Neural cell (in vitro differentiated cells): ENCODE measurements around the gene ELMO2. TPM values are rescaled to one million over a fixed set of nuclear protein-coding genes. Genes with fewer than 3 reads are reported as not detected.

Experiments used
- H2AFZ ChIP-seq: fragments of 200-600, 300-800 bp; sonication (generic), shearing (Covaris generic); 2 replicates; pipeline ENCODE4 v1.6.0; 2014; ENCODE audit warnings: low read depth, mild to moderate bottlenecking, antibody characterized with exemption, low read length, moderate library complexity
- H3F3A ChIP-seq: fragments of 200-600 bp; shearing (Covaris generic); 2 replicates; pipeline ENCODE4 v1.6.1; 2016; ENCODE audit warnings: mild to moderate bottlenecking, moderate library complexity, mixed read lengths, antibody characterized with exemption, low read length; ENCODE audit not compliant: insufficient read depth, poor library complexity, severe bottlenecking
- H3K27ac ChIP-seq: fragments of 200-600, 300-800 bp; sonication (generic), shearing (Covaris generic); 2 replicates; pipeline ENCODE4 v1.5.1; 2014; ENCODE audit warnings: mild to moderate bottlenecking, low read length, moderate library complexity
- H3K27me3 ChIP-seq: fragments of 300-800, 200-600 bp; sonication (generic), shearing (Covaris generic); 2 replicates; pipeline ENCODE4 v1.6.0; 2014; ENCODE audit warnings: mild to moderate bottlenecking, low read depth, low read length, moderate library complexity; ENCODE audit not compliant: insufficient read depth
- H3K36me3 ChIP-seq: fragments of 300-800, 200-600 bp; sonication (generic), shearing (Covaris generic); 2 replicates; pipeline ENCODE4 v1.5.1; 2014; ENCODE audit warnings: mild to moderate bottlenecking, antibody characterized with exemption, low read length, moderate library complexity; ENCODE audit not compliant: insufficient read depth
- H3K4me2 ChIP-seq: fragments of 300-800, 200-600 bp; sonication (generic), shearing (Covaris generic); 2 replicates; pipeline ENCODE4 v1.6.0; 2014; ENCODE audit warnings: mild to moderate bottlenecking, low read length
- H3K4me3 ChIP-seq: fragments of 300-800, 200-600 bp; sonication (generic), shearing (Covaris generic); 2 replicates; pipeline ENCODE4 v1.5.1; 2014; ENCODE audit warnings: mild to moderate bottlenecking, low read length, moderate library complexity
- H3K79me2 ChIP-seq: fragments of 200-600 bp; shearing (Covaris generic); replicated peaks from 2 replicates; pipeline ENCODE4 v1.6.0; 2014; ENCODE audit warnings: mild to moderate bottlenecking, low read length, moderate library complexity; ENCODE audit not compliant: insufficient read depth
- H3K9ac ChIP-seq: fragments of 300-800, 200-600 bp; sonication (generic), shearing (Covaris generic); 2 replicates; pipeline ENCODE4 v1.6.1; 2016; ENCODE audit warnings: mild to moderate bottlenecking, low read length, mixed read lengths
- H3K9me2 ChIP-seq: fragments of 200-600 bp; shearing (Covaris generic); 2 replicates; pipeline ENCODE4 v1.6.1; 2016; ENCODE audit warnings: mild to moderate bottlenecking, low read length, mixed read lengths; ENCODE audit not compliant: insufficient read depth
- H3K9me3 ChIP-seq: fragments of 200-600, 300-800 bp; sonication (generic), shearing (Covaris generic); 2 replicates; pipeline ENCODE4 v1.6.1; 2016; ENCODE audit warnings: mild to moderate bottlenecking, mixed run types, low read length, moderate library complexity, mixed read lengths
- H4K20me1 ChIP-seq: fragments of 200-600 bp; shearing (Covaris generic); 2 replicates; pipeline ENCODE4 v1.6.1; 2016; ENCODE audit warnings: mild to moderate bottlenecking, mixed run types; ENCODE audit not compliant: insufficient read depth
- CTCF ChIP-seq: fragments of 450-650 bp; IDR thresholded peaks from 2 replicates; pipeline ENCODE4 v1.5.1; 2014; ENCODE audit warnings: antibody characterized with exemption, mild to moderate bottlenecking, moderate library complexity; ENCODE audit not compliant: poor library complexity, severe bottlenecking
- EP300 ChIP-seq: fragments of 450-650 bp; conservative IDR thresholded peaks from 2 replicates; pipeline ENCODE4 v1.6.1; 2014; ENCODE audit warnings: antibody characterized with exemption, mild to moderate bottlenecking, moderate library complexity; ENCODE audit not compliant: poor library complexity, severe bottlenecking
- EZH2 ChIP-seq: fragments of 200-600, 300-800 bp; shearing (Covaris generic), sonication (generic); IDR thresholded peaks from 2 replicates; pipeline ENCODE4 v1.6.1; 2014; ENCODE audit warnings: antibody characterized with exemption, low read length, borderline replicate concordance, mild to moderate bottlenecking; ENCODE audit not compliant: insufficient read depth, poor library complexity, severe bottlenecking
- MXI1 ChIP-seq: fragments of 450-650 bp; conservative IDR thresholded peaks from 2 replicates; pipeline ENCODE4 v1.6.1; 2014; ENCODE audit warnings: antibody characterized with exemption, mild to moderate bottlenecking; ENCODE audit not compliant: poor library complexity, severe bottlenecking
- POLR2AphosphoS5 ChIP-seq: IDR thresholded peaks from 2 replicates; pipeline ENCODE4 v1.6.1; 2012
- RAD21 ChIP-seq: fragments of 450-650 bp; conservative IDR thresholded peaks from 2 replicates; pipeline ENCODE4 v1.6.1; 2014; ENCODE audit warnings: antibody characterized with exemption, mild to moderate bottlenecking, moderate library complexity
- SMC3 ChIP-seq: fragments of 450-650 bp; conservative IDR thresholded peaks from 2 replicates; pipeline ENCODE4 v1.6.1; 2014; ENCODE audit warnings: antibody characterized with exemption, mild to moderate bottlenecking, moderate library complexity; ENCODE audit not compliant: poor library complexity
- TAF1 ChIP-seq: IDR thresholded peaks from 2 replicates; pipeline ENCODE4 v1.6.1; 2012; ENCODE audit warnings: low read depth
- polyA plus RNA-seq: library from polyadenylated mRNA; depleted of rRNA; stranded (reverse); fragments of >200 nt; gene quantifications from 2 replicates; pipeline ENCODE4 v1.2.3, GENCODE V29; 2014
- TF ChIP-seq, protein P1 (sequence below): IDR thresholded peaks from 2 replicates; pipeline ENCODE4 v1.6.1; 2012; ENCODE audit warnings: borderline replicate concordance

Gene ELMO2
- polyA plus RNA-seq, 1 donor from 2014 or later: 72.0 TPM

- Histone ChIP-seq H2AFZ (no peak overlapping the region), H4K20me1 (no peaks in the 10 kb centered on the region), H3K27me3 (no peaks in the 10 kb centered on the region), H3F3A (no peaks in the 10 kb centered on the region), H3K36me3 (no peaks in the 10 kb centered on the region), H3K9me2 (no peaks in the 10 kb centered on the region), H3K4me2 (no peak overlapping the region), H3K27ac (no peak overlapping the region), H3K9ac (no peak overlapping the region), H3K79me2 (no peaks in the 10 kb centered on the region), H3K9me3 (no peaks in the 10 kb centered on the region), H3K4me3 (no peak overlapping the region)
- no peak for TF ChIP-seq POLR2AphosphoS5
- no peak for TF ChIP-seq EP300
- TF ChIP-seq, protein P1, sequence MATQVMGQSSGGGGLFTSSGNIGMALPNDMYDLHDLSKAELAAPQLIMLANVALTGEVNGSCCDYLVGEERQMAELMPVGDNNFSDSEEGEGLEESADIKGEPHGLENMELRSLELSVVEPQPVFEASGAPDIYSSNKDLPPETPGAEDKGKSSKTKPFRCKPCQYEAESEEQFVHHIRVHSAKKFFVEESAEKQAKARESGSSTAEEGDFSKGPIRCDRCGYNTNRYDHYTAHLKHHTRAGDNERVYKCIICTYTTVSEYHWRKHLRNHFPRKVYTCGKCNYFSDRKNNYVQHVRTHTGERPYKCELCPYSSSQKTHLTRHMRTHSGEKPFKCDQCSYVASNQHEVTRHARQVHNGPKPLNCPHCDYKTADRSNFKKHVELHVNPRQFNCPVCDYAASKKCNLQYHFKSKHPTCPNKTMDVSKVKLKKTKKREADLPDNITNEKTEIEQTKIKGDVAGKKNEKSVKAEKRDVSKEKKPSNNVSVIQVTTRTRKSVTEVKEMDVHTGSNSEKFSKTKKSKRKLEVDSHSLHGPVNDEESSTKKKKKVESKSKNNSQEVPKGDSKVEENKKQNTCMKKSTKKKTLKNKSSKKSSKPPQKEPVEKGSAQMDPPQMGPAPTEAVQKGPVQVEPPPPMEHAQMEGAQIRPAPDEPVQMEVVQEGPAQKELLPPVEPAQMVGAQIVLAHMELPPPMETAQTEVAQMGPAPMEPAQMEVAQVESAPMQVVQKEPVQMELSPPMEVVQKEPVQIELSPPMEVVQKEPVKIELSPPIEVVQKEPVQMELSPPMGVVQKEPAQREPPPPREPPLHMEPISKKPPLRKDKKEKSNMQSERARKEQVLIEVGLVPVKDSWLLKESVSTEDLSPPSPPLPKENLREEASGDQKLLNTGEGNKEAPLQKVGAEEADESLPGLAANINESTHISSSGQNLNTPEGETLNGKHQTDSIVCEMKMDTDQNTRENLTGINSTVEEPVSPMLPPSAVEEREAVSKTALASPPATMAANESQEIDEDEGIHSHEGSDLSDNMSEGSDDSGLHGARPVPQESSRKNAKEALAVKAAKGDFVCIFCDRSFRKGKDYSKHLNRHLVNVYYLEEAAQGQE: no peak
- TF ChIP-seq RAD21: peak; percentile 83
- TF ChIP-seq EZH2: no peak
- no peak for TF ChIP-seq MXI1
- peak; percentile 80 for TF ChIP-seq SMC3
- TF ChIP-seq CTCF: peak; percentile 83
- no peak for TF ChIP-seq TAF1
These were observed 31.8 kb upstream of the ELMO2 start for GRCh38 chr20:46438156-46438750.

DNA sequence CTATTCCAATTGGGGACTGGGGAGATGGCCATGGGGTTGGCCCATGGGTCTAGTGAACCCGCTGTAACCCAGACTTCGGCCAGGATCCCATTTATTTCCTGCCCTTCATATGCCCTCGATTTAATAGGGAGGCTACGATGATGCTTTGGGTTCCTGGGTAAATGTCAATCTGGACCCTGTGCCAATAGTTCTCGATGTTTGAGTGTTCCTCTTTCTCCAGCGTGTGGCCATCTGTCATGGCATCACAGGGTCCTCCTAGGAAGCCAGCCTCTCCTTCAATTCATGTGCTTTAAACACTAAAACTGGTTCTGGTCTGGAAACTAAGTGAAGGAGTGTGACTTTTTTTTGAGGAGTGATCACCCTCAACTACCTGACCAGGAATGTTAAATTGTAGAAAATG is 28.7 kb upstream of the ELMO2 start:
- Histone ChIP-seq H3K27me3 (no peaks in the 10 kb centered on the region), H3K4me3 (no peak overlapping the region), H3K4me2 (no peak overlapping the region), H3K9me2 (no peaks in the 10 kb centered on the region), H2AFZ (no peak overlapping the region), H3F3A (no peaks in the 10 kb centered on the region), H4K20me1 (no peaks in the 10 kb centered on the region), H3K79me2 (no peaks in the 10 kb centered on the region), H3K36me3 (no peaks in the 10 kb centered on the region), H3K27ac (no peak overlapping the region), H3K9ac (no peak overlapping the region), H3K9me3 (no peaks in the 10 kb centered on the region)
- no peak for TF ChIP-seq RAD21
- TF ChIP-seq, protein P1: no peak
- no peak for TF ChIP-seq MXI1
- TF ChIP-seq SMC3: no peak
- TF ChIP-seq EZH2: no peak
- TF ChIP-seq EP300: no peak
- TF ChIP-seq POLR2AphosphoS5: no peak
- TF ChIP-seq CTCF: no peak
- TF ChIP-seq TAF1: no peak
